GM19372 (cell line): ENCODE results near the gene ARID5A.

Experiments
- ATAC-seq: cut with Tn5 transposase; IDR thresholded peaks from one replicate; pipeline ENCODE4 v1.9.1; 2021; ENCODE audit warnings: mild to moderate bottlenecking, low read depth, moderate library complexity; ENCODE audit not compliant: unreplicated experiment

The ARID5A gene

GRCh38 chr2:96526101-96526591 is 10.4 kb upstream of the ARID5A start:
- ATAC-seq, result no peak

- ATAC-seq, result no peak
These were observed 9.8 kb upstream of the ARID5A start for GRCh38 chr2:96526615-96527285.

- ATAC-seq, result no peak
These were observed 9.1 kb upstream of the ARID5A start for GRCh38 chr2:96527286-96528005.

GRCh38 chr2:96528006-96528699 is 8.4 kb upstream of the ARID5A start:
- no peak for ATAC-seq

GRCh38 chr2:96528700-96529375 is 7.7 kb upstream of the ARID5A start:
- ATAC-seq, result no peak

- ATAC-seq, result no peak
These were observed 7.0 kb upstream of the ARID5A start for GRCh38 chr2:96529376-96530143.

GRCh38 chr2:96530144-96530430 is 6.5 kb upstream of the ARID5A start:
- ATAC-seq, result no peak

- no peak for ATAC-seq
These were observed 5.8 kb upstream of the ARID5A start for GRCh38 chr2:96530474-96531357.

GRCh38 chr2:96531366-96531765 is 5.2 kb upstream of the ARID5A start:
- no peak for ATAC-seq

GRCh38 chr2:96531872-96532505 is 4.6 kb upstream of the ARID5A start:
- ATAC-seq, result no peak

- no peak for ATAC-seq
These were observed 3.8 kb upstream of the ARID5A start for GRCh38 chr2:96532641-96533291.

GRCh38 chr2:96533292-96534073 is 3.1 kb upstream of the ARID5A start:
- no peak for ATAC-seq

- ATAC-seq, result no peak
These were observed 2.4 kb upstream of the ARID5A start for GRCh38 chr2:96534141-96534540.

- no peak for ATAC-seq
These were observed 1.8 kb upstream of the ARID5A start for GRCh38 chr2:96534701-96535181.

GRCh38 chr2:96535331-96535730 is 1.2 kb upstream of the ARID5A start:
- ATAC-seq, result no peak

- ATAC-seq, result peak; percentile 47
These were observed 648 bp downstream of the ARID5A start for GRCh38 chr2:96537066-96537733.
